Thyroid gland (tissue), 4 donors: Measurements from ENCODE around the gene A2ML1. TPM values are rescaled to one million over a fixed set of nuclear protein-coding genes. Genes with fewer than 3 reads are reported as not detected.
"Not testable (repeated sequence)": the region's sequence is repeated elsewhere in the genome, so short reads cannot be mapped to it uniquely, and the experiment has no call there.

Experiments
- DNase-seq, 2 donors: peaks; one replicate each; pipeline ENCODE4 v3.0.0-alpha.2; 2019
- H3K27ac ChIP-seq, 3 donors: fragments of 200-600 bp; sonication (generic); 1 replicate in 2 of 3; 2 replicates in 1 of 3; pipeline ENCODE4 v1.5.1; 2016 to 2019; ENCODE audit warnings: mild to moderate bottlenecking in 1 of 3, moderate library complexity in 1 of 3
- H3K27me3 ChIP-seq: fragments of 200-600 bp; sonication (generic); one replicate; pipeline ENCODE4 v1.5.1; 2019
- H3K36me3 ChIP-seq, 2 donors: fragments of 200-600 bp; sonication (generic); one replicate each; pipeline ENCODE4 v1.5.1; 2016 to 2019
- H3K4me1 ChIP-seq, 2 donors: fragments of 200-600 bp; sonication (generic); one replicate each; pipeline ENCODE4 v1.5.1; 2017 to 2019
- H3K4me3 ChIP-seq, 3 donors: fragments of 200-600 bp; sonication (generic); replicated peaks in 1 of 3; 1 replicate in 2 of 3; 2 replicates in 1 of 3; pipeline ENCODE4 v1.5.1; 2016; ENCODE audit warnings: mild to moderate bottlenecking in 1 of 3
- H3K9me3 ChIP-seq: fragments of 200-600 bp; sonication (generic); one replicate; pipeline ENCODE4 v1.5.1; 2017
- CTCF ChIP-seq, 6 experiments: fragments of 200-600 bp in 3 of 6; fragments of 450-650 bp in 3 of 6; sonication (generic) in 3 of 6; IDR thresholded peaks; one replicate each; pipeline ENCODE4 v1.5.1; 2016 to 2019; ENCODE audit warnings: antibody characterized with exemption in 6 of 6, mild to moderate bottlenecking in 2 of 6, inconsistent platforms in 1 of 6, moderate library complexity in 1 of 6
- POLR2A ChIP-seq, 2 donors: fragments of 450-650 bp; IDR thresholded peaks; one replicate each; pipeline ENCODE4 v1.6.1; 2017; ENCODE audit warnings: antibody characterized with exemption in 2 of 2, mild to moderate bottlenecking in 2 of 2, moderate library complexity in 1 of 2
- WGBS, 2 donors: methylation state at CpG; one replicate each; pipeline ENCODE4 v1.1.5; 2017; 5-methylcytosine and 5-hydroxymethylcytosine counted together
- intact Hi-C: fragments of 100-400 bp; cut with DNase I; formaldehyde crosslinking; loops from one replicate; pipeline ENCODE4 v1.15.1; 2023
- total RNA-seq, 4 donors: library from RNA; depleted of rRNA; stranded (reverse); fragments of >200 nt; gene quantifications; one replicate each; pipeline ENCODE4 v1.2.3, GENCODE V29; 2016

A2ML1 gene
- total RNA-seq, 4 donors from 2014 or later, result 0.22 to 0.27 TPM; not detected in 2

GRCh38 chr12:8816448-8817050, 5.9 kb upstream of the A2ML1 start:
- no peak overlapping the region for H3K4me3 ChIP-seq
- WGBS, 2 donors, result 88 to 90% methylated on average over 3 of the region's 3 CpGs
- H3K9me3 ChIP-seq, result no peaks in the 10 kb centered on the region
- no peak overlapping the region for H3K27ac ChIP-seq
- no peaks in the 10 kb centered on the region for H3K27me3 ChIP-seq
- intact Hi-C loops, result no loop called here
- H3K4me1 ChIP-seq, result no peaks in the 10 kb centered on the region
- no peak for DNase-seq
- no peaks in the 10 kb centered on the region for H3K36me3 ChIP-seq
- TF ChIP-seq POLR2A (IDR thresholded peaks at IDR 0.05), result no peak
- no peak for TF ChIP-seq CTCF (IDR thresholded peaks at IDR 0.05)

GRCh38 chr12:8817856-8818255, 4.6 kb upstream of the A2ML1 start:
- intact Hi-C loops, result no loop called here
- no peak overlapping the region for H3K27ac ChIP-seq
- H3K9me3 ChIP-seq, result no peaks in the 10 kb centered on the region
- no peaks in the 10 kb centered on the region for H3K4me1 ChIP-seq
- TF ChIP-seq POLR2A (IDR thresholded peaks at IDR 0.05), result no peak
- no peak for TF ChIP-seq CTCF (IDR thresholded peaks at IDR 0.05)
- no peaks in the 10 kb centered on the region for H3K36me3 ChIP-seq
- DNase-seq, result no peak
- H3K27me3 ChIP-seq, result no peaks in the 10 kb centered on the region
- H3K4me3 ChIP-seq, result no peak overlapping the region
- 94 to 96% methylated on average over 1 of the region's 1 CpG for WGBS, 2 donors

GRCh38 chr12:8818526-8818925, 3.9 kb upstream of the A2ML1 start:
- WGBS, 2 donors, result 88 to 91% methylated on average over 2 of the region's 2 CpGs
- TF ChIP-seq CTCF (IDR thresholded peaks at IDR 0.05) (no peak), POLR2A (IDR thresholded peaks at IDR 0.05) (no peak)
- Histone ChIP-seq H3K4me1 (peaks cover 0 to 2% of the 10 kb centered on the region in 2 donors), H3K4me3 (no peak overlapping the region), H3K36me3 (no peaks in the 10 kb centered on the region), H3K27ac (no peak overlapping the region), H3K27me3 (no peaks in the 10 kb centered on the region), H3K9me3 (no peaks in the 10 kb centered on the region)
- DNase-seq, result no peak
- intact Hi-C loops, result no loop called here

- Histone ChIP-seq H3K27ac (no peak overlapping the region), H3K4me3 (no peak overlapping the region), H3K27me3 (no peaks in the 10 kb centered on the region), H3K9me3 (no peaks in the 10 kb centered on the region), H3K36me3 (no peaks in the 10 kb centered on the region), H3K4me1 (peaks cover 0 to 5% of the 10 kb centered on the region in 2 donors)
- TF ChIP-seq CTCF (IDR thresholded peaks at IDR 0.05) (no peak), POLR2A (IDR thresholded peaks at IDR 0.05) (no peak)
- DNase-seq, result no peak
- 36 to 43% methylated on average over 5 of the region's 5 CpGs for WGBS, 2 donors
- intact Hi-C loops, result no loop called here
These were observed 2.8 kb upstream of the A2ML1 start for GRCh38 chr12:8819666-8819980.

- WGBS, 2 donors, result 88 to 89% methylated on average over 8 of the region's 8 CpGs
- H3K27me3 ChIP-seq, DNase-seq, intact Hi-C loops, H3K4me1 ChIP-seq, H3K36me3 ChIP-seq, H3K27ac ChIP-seq, H3K4me3 ChIP-seq, H3K9me3 ChIP-seq: not testable (repeated sequence)
These were observed 1.6 kb upstream of the A2ML1 start for GRCh38 chr12:8820676-8821407.
